K562 (cell line): ENCODE data around the gene RAB4B. TPM values are rescaled to one million over a fixed set of nuclear protein-coding genes. Genes with fewer than 3 reads are reported as not detected.

Experiments
- ATAC-seq: fragments of 200-7000 bp; cut with Tn5 transposase; 3 replicates; pipeline ENCODE4 v1.9.1; 2020; ENCODE audit warnings: moderate library complexity
- BruUV-seq: library from RNA; stranded (reverse); fragments of 400-500 nt; replicated peaks from 2 replicates; lab custom pipeline; 2021; lab: Mats Ljungman, UMichigan
- CTCF ChIA-PET: fragments of 300-600 bp; formaldehyde crosslinking; extraction: SDS; loops from one replicate; lab custom pipeline; 2021; ENCODE audit warnings: low intra/inter-chr PET ratio; lab: Yijun Ruan, JAX
- POLR2A ChIA-PET: fragments of 300-600, 350-650 bp; sonication (Branson Sonifier 250); formaldehyde crosslinking; extraction: SDS; loops from one replicate; lab custom pipeline; 2021; ENCODE audit warnings: antibody characterized with exemption, inconsistent platforms; lab: Yijun Ruan, JAX
- DNase-seq, 4 experiments: peaks; one replicate each; pipeline versions ENCODE4 v3.0.0 to v3.0.0-alpha.2; 2011 to 2018; ENCODE audit warnings: low spot score in 3 of 4, mixed read lengths in 3 of 4; ENCODE audit errors: extremely low read depth in 1 of 4
- FAIRE-seq: peaks from 2 replicates; lab custom pipeline; 2011; peaks lifted over from hg19 to GRCh38; lab: Jason Lieb, UNC
- H2AFZ ChIP-seq: 2 replicates; pipeline ENCODE4 v1.6.0; 2011; ENCODE audit warnings: low read depth, low read length, control low read depth, inconsistent platforms
- H3K27ac ChIP-seq: fragments of 200-600 bp; 3 replicates; pipeline ENCODE4 v1.8.0; 2011; ENCODE audit warnings: low read depth, mild to moderate bottlenecking, control low read depth, inconsistent platforms, low read length, moderate library complexity, mixed read lengths; ENCODE audit errors: extremely low read depth
- H3K27me3 ChIP-seq, 2 experiments: fragments of 300-600 bp in 1 of 2; 2 replicates in 1 of 2; 3 replicates in 1 of 2; pipeline versions ENCODE4 v1.6.0 to v1.8.0; 2011; ENCODE audit warnings: inconsistent platforms in 2 of 2, low read length in 2 of 2, mild to moderate bottlenecking in 1 of 2, mixed read lengths in 1 of 2, moderate library complexity in 1 of 2; ENCODE audit not compliant: control insufficient read depth in 2 of 2, insufficient read depth in 2 of 2
- H3K36me3 ChIP-seq: fragments of 300-600 bp; 3 replicates; pipeline ENCODE4 v1.8.0; 2011; ENCODE audit warnings: mild to moderate bottlenecking, low read length, inconsistent platforms; ENCODE audit not compliant: control insufficient read depth, insufficient read depth
- H3K4me1 ChIP-seq, 2 experiments: fragments of 200-600 bp in 1 of 2; replicated peaks in 1 of 2; 2 replicates in 1 of 2; 3 replicates in 1 of 2; pipeline versions ENCODE4 v1.5.1 to v1.8.0; 2011; ENCODE audit warnings: inconsistent platforms in 2 of 2, low read length in 2 of 2, mild to moderate bottlenecking in 1 of 2, mixed read lengths in 1 of 2, moderate library complexity in 1 of 2; ENCODE audit not compliant: control insufficient read depth in 2 of 2, insufficient read depth in 2 of 2
- H3K4me2 ChIP-seq: 2 replicates; pipeline ENCODE4 v1.6.1; 2011; ENCODE audit warnings: low read length, control low read depth, inconsistent platforms, mixed read lengths; ENCODE audit not compliant: insufficient read depth
- H3K4me3 ChIP-seq: fragments of 200-600 bp; sonication (generic), shearing (Covaris generic); 2 replicates; pipeline ENCODE4 v1.5.1; 2016; ENCODE audit warnings: control low read depth, inconsistent platforms
- H3K79me2 ChIP-seq: fragments of 200-600 bp; 3 replicates; pipeline ENCODE4 v1.8.0; 2011; ENCODE audit warnings: low read length, inconsistent platforms; ENCODE audit not compliant: control insufficient read depth, insufficient read depth
- H3K9ac ChIP-seq, 2 experiments: 2 replicates each; pipeline versions ENCODE4 v1.6.0 to v1.6.1; 2011; ENCODE audit warnings: low read depth in 2 of 2, low read length in 2 of 2, control low read depth in 1 of 2, inconsistent platforms in 1 of 2, mild to moderate bottlenecking in 1 of 2, mixed read lengths in 1 of 2; ENCODE audit not compliant: insufficient read depth in 1 of 2
- H3K9me1 ChIP-seq: one replicate; pipeline ENCODE4 v1.6.0; 2011; ENCODE audit warnings: inconsistent platforms, mild to moderate bottlenecking, low read length, moderate library complexity; ENCODE audit not compliant: control insufficient read depth, insufficient read depth
- H3K9me3 ChIP-seq: replicated peaks from 2 replicates; pipeline ENCODE4 v1.5.1; 2011; ENCODE audit warnings: low read depth, low read length, inconsistent platforms; ENCODE audit not compliant: control insufficient read depth, insufficient read depth
- H4K20me1 ChIP-seq: replicated peaks from 2 replicates; pipeline ENCODE4 v1.6.1; 2011; ENCODE audit warnings: low read length, inconsistent platforms, mixed read lengths; ENCODE audit not compliant: control insufficient read depth, insufficient read depth
- ARNT ChIP-seq, 2 experiments: fragments of 450-650 bp; IDR thresholded peaks; 2 replicates each; pipeline ENCODE4 v1.6.1; 2016; ENCODE audit warnings: mild to moderate bottlenecking in 1 of 2
- CBX3 ChIP-seq, 2 experiments: IDR thresholded peaks; 1 replicate in 1 of 2; 2 replicates in 1 of 2; pipeline ENCODE4 v1.6.1; 2012; ENCODE audit warnings: inconsistent platforms in 2 of 2, low read length in 2 of 2, borderline replicate concordance in 1 of 2, control low read depth in 1 of 2
- CC2D1A ChIP-seq: fragments of 450-650 bp; IDR thresholded peaks from 2 replicates; pipeline ENCODE4 v1.6.1; 2017; ENCODE audit warnings: mild to moderate bottlenecking
- HDAC1 ChIP-seq, 2 experiments: fragments of 450-650 bp; IDR thresholded peaks; 2 replicates each; pipeline ENCODE4 v1.6.1; 2016 to 2017; ENCODE audit warnings: inconsistent platforms in 1 of 2, mild to moderate bottlenecking in 1 of 2, moderate library complexity in 1 of 2
- JUND ChIP-seq, 2 experiments: IDR thresholded peaks; 2 replicates in 1 of 2; 3 replicates in 1 of 2; pipeline ENCODE4 v1.6.1; 2011; ENCODE audit warnings: borderline replicate concordance in 2 of 2, low read depth in 2 of 2, low read length in 2 of 2, improper control_type of control experiment in 1 of 2, missing biosample characterization in 1 of 2, missing genetic modification characterization in 1 of 2, missing genetic modification reagents in 1 of 2
- LEF1 ChIP-seq: fragments of 450-650 bp; IDR thresholded peaks from 2 replicates; pipeline ENCODE4 v1.6.1; 2016; ENCODE audit warnings: mild to moderate bottlenecking
- NCOA1 ChIP-seq: fragments of 450-650 bp; IDR thresholded peaks from 2 replicates; pipeline ENCODE4 v1.6.1; 2016; ENCODE audit warnings: low read depth
- PHF20 ChIP-seq: fragments of 450-650 bp; IDR thresholded peaks from 2 replicates; pipeline ENCODE4 v1.6.1; 2018; ENCODE audit not compliant: partially characterized antibody
- PTBP1 ChIP-seq: fragments of 200-400 bp; formaldehyde crosslinking; IDR thresholded peaks from 2 replicates; pipeline ENCODE4 v1.6.1; 2017; ENCODE audit warnings: low read depth, low read length
- RFX5 ChIP-seq: IDR thresholded peaks from 2 replicates; pipeline ENCODE4 v1.6.1; 2011; ENCODE audit warnings: low read depth, mild to moderate bottlenecking, improper control_type of control experiment, low read length
- SMARCA5 ChIP-seq: fragments of 450-650 bp; IDR thresholded peaks from 2 replicates; pipeline ENCODE4 v1.6.1; 2016
- SNRNP70 ChIP-seq: fragments of 200-400 bp; formaldehyde crosslinking; optimal IDR thresholded peaks from 2 replicates; pipeline ENCODE3; 2017; ENCODE audit warnings: low read depth, low read length
- TARDBP ChIP-seq: fragments of 450-650 bp; IDR thresholded peaks from 2 replicates; pipeline ENCODE4 v1.6.1; 2016
- XRCC5 ChIP-seq: fragments of 200-400 bp; formaldehyde crosslinking; IDR thresholded peaks from 2 replicates; pipeline ENCODE4 v1.6.1; 2017; ENCODE audit warnings: low read depth, mild to moderate bottlenecking, low read length
- ZBTB1 ChIP-seq: sonication (generic); formaldehyde crosslinking; IDR thresholded peaks from 2 replicates; pipeline ENCODE4 v1.8.1; 2023; ENCODE audit warnings: missing genetic modification reagents, low read depth, mild to moderate bottlenecking, borderline replicate concordance
- ZBTB17 ChIP-seq: fragments of 450-650 bp; formaldehyde crosslinking; IDR thresholded peaks from 2 replicates; pipeline ENCODE4 v1.4.0; 2020; ENCODE audit warnings: mild to moderate bottlenecking
- ZNF184 ChIP-seq: sonication (generic); formaldehyde crosslinking; IDR thresholded peaks from 2 replicates; pipeline ENCODE4 v1.5.0; 2020; ENCODE audit warnings: missing genetic modification reagents
- ZNF23 ChIP-seq: fragments of 250-450 bp; sonication (Bioruptor Pico); IDR thresholded peaks from 2 replicates; pipeline ENCODE4 v1.4.0; 2020; ENCODE audit warnings: mild to moderate bottlenecking
- ZNF24 ChIP-seq: fragments of 450-650 bp; IDR thresholded peaks from 2 replicates; pipeline ENCODE4 v1.6.1; 2016
- WGBS: fragments of 100-300 bp; shearing (Covaris generic); methylation state at CpG from one replicate; pipeline ENCODE4 v1.1.6; 2016; ENCODE audit warnings: low coverage, mixed read lengths; ENCODE audit not compliant: insufficient coverage; ENCODE audit errors: missing lambda C conversion rate; 5-methylcytosine and 5-hydroxymethylcytosine counted together
- in situ Hi-C: fragments of 300-500 bp; cut with MboI; formaldehyde crosslinking; loops from 4 replicates; pipeline ENCODE4 v1.15.0; 2018; ENCODE audit warnings: inconsistent platforms, mixed read lengths
- intact Hi-C: fragments of 100-400 bp; cut with micrococcal nuclease; formaldehyde crosslinking; loops from 2 replicates; pipeline ENCODE4 v1.14.2; 2022
- polyA plus RNA-seq, 8 experiments: library from polyadenylated mRNA; depleted of rRNA in 4 of 8; stranded (reverse) in 5 of 8; unstranded in 3 of 8; fragments of >200 nt; fragmentation: Nextera tagmentation in 2 of 8; fragmentation: Illumina TruSeq in 1 of 8; extraction: Ambion mirVana in 2 of 8; extraction: Trizol in 1 of 8; gene quantifications; 2 replicates each; pipeline versions ENCODE4 v1.2.1 to v1.2.3, GENCODE V29; 2011 to 2014; ENCODE audit warnings: inconsistent platforms in 1 of 8, missing spikeins in 1 of 8
- total RNA-seq, 7 experiments: library from RNA; depleted of rRNA in 6 of 7; stranded (reverse); fragments of >200 nt in 6 of 7; fragmentation: Illumina TruSeq in 2 of 7; extraction: Trizol in 2 of 7; gene quantifications; 2 replicates each; pipeline versions ENCODE4 v1.2.1 to v1.2.3, GENCODE V29; 2011 to 2021; ENCODE audit warnings: low replicate concordance in 1 of 7
- TF ChIP-seq, protein P1 (sequence below): fragments of 450-650 bp; IDR thresholded peaks from 2 replicates; pipeline ENCODE4 v1.6.1; 2018; ENCODE audit not compliant: partially characterized antibody

The RAB4B gene
- total and polyA plus RNA-seq, 9 of the 15 experiments (the other 6 are each of a cell fraction or from before 2014, with no cell fraction given) = 0.28 to 20.4 (median 9.0) TPM

- no peaks in the 10 kb centered on the region for H3K27me3 ChIP-seq
- no peaks in the 10 kb centered on the region for H3K79me2 ChIP-seq
- FAIRE-seq = peak; percentile 98
- H2AFZ ChIP-seq = peak overlapping the region; percentile 97
- H3K4me2 ChIP-seq = peak overlapping the region; percentile 100
- ATAC-seq = peak; percentile 89
- H3K4me3 ChIP-seq = peak overlapping the region; percentile 84
- in situ Hi-C loops (no loop called here), intact Hi-C loops (no loop called here)
- H3K36me3 ChIP-seq = no peaks in the 10 kb centered on the region
- WGBS = 7% methylated on average over 13 of the region's 13 CpGs
- H3K4me1 ChIP-seq = peaks cover 12 to 18% of the 10 kb centered on the region in 2 experiments; a peak in 3 of 5 replicates
- peak overlapping the region; percentile 73 to 82; a peak in 3 of 4 replicates for H3K9ac ChIP-seq
- BruUV-seq = TSS peak; percentile 55
- CTCF ChIA-PET = no interaction called here
- no peaks in the 10 kb centered on the region for H3K9me3 ChIP-seq
- H3K9me1 ChIP-seq = no peaks in the 10 kb centered on the region
- POLR2A ChIA-PET = interaction anchor here (0.5 to 3.1 kb wide), 16 partner anchors 9 to 58 kb away, joined by 3 to 26 read pairs (median 7); partner anchors contain the start of genes ACTMAP, EGLN2 and SNRPA
- no peaks in the 10 kb centered on the region for H4K20me1 ChIP-seq
- peak; percentile 74 to 94 (median 82) for DNase-seq
- H3K27ac ChIP-seq = peak overlapping the region; percentile 90
- TF ChIP-seq ZNF24 (peak; percentile 67), PTBP1 (0 out of 2 replicates have a peak, but pooled peaks have one; percentile 78), PHF20 (peak; percentile 37), ARNT (IDR thresholded peaks at IDR 0.05) (peak in 1 of 2 experiments; percentile 17; a peak in 1 of 4 replicates), LEF1 (0 out of 2 replicates have a peak, but pooled peaks have one; percentile 24), JUND (IDR thresholded peaks at IDR 0.05; ENCODE audit: borderline replicate concordance, low read depth, low read length) (no peak), JUND (tag; IDR thresholded peaks at IDR 0.05; ENCODE audit: borderline replicate concordance, low read depth, low read length) (0 out of 3 replicates have a peak, but pooled peaks have one; percentile 18), CC2D1A (peak; percentile 67), ZNF184 (CRISPR knock-in tag) (no peak), TARDBP (no peak), HDAC1 (IDR thresholded peaks at IDR 0.05) (peak; percentile 25 to 42; a peak in 2 of 4 replicates), XRCC5 (0 out of 2 replicates have a peak, but pooled peaks have one; percentile 20), CBX3 (IDR thresholded peaks at IDR 0.05; ENCODE audit: borderline replicate concordance in 1 of 2, low read length in 2 of 2) (peak in 1 of 2 experiments; percentile 68; a peak in 1 of 3 replicates), ZNF23 (CRISPR knock-in tag) (0 out of 2 replicates have a peak, but pooled peaks have one; percentile 7), ZBTB1 (CRISPR knock-in tag) (peak; percentile 92), RFX5 (peak; percentile 97), ZBTB17 (CRISPR knock-in tag) (no peak), SMARCA5 (peak; percentile 95), NCOA1 (0 out of 2 replicates have a peak, but pooled peaks have one; percentile 54), SNRNP70 (no peak)
- TF ChIP-seq, protein P1, sequence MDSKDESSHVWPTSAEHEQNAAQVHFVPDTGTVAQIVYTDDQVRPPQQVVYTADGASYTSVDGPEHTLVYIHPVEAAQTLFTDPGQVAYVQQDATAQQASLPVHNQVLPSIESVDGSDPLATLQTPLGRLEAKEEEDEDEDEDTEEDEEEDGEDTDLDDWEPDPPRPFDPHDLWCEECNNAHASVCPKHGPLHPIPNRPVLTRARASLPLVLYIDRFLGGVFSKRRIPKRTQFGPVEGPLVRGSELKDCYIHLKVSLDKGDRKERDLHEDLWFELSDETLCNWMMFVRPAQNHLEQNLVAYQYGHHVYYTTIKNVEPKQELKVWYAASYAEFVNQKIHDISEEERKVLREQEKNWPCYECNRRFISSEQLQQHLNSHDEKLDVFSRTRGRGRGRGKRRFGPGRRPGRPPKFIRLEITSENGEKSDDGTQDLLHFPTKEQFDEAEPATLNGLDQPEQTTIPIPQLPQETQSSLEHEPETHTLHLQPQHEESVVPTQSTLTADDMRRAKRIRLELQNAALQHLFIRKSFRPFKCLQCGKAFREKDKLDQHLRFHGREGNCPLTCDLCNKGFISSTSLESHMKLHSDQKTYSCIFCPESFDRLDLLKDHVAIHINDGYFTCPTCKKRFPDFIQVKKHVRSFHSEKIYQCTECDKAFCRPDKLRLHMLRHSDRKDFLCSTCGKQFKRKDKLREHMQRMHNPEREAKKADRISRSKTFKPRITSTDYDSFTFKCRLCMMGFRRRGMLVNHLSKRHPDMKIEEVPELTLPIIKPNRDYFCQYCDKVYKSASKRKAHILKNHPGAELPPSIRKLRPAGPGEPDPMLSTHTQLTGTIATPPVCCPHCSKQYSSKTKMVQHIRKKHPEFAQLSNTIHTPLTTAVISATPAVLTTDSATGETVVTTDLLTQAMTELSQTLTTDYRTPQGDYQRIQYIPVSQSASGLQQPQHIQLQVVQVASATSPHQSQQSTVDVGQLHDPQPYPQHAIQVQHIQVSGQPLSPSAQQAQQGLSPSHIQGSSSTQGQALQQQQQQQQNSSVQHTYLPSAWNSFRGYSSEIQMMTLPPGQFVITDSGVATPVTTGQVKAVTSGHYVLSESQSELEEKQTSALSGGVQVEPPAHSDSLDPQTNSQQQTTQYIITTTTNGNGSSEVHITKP = peak; percentile 11
Measured at GRCh38 chr19:40776932-40777644, 959 bp upstream of the RAB4B start.
